Epithelial cell of proximal tubule (primary cell): Measurements from ENCODE around the gene ENDOV. TPM values are rescaled to one million over a fixed set of nuclear protein-coding genes. Genes with fewer than 3 reads are reported as not detected.

Source experiments
- DNase-seq: peaks from one replicate; pipeline ENCODE4 v3.0.0-alpha.2; 2011; ENCODE audit warnings: low read depth
- H3K4me3 ChIP-seq: 2 replicates; pipeline ENCODE4 v1.5.1; 2011; ENCODE audit warnings: low read depth, mild to moderate bottlenecking, low read length
- total RNA-seq: library from RNA; depleted of rRNA; stranded (reverse); fragments of >200 nt; gene quantifications from 2 replicates; pipeline ENCODE4 v1.2.3, GENCODE V29; 2015
- TF ChIP-seq, protein P1 (sequence below): conservative IDR thresholded peaks from 2 replicates; pipeline ENCODE4 v1.5.1; 2012; ENCODE audit warnings: low read depth, mild to moderate bottlenecking, low read length

ENDOV gene
- total RNA-seq, 1 donor from 2014 or later = 8.5 TPM

DNA sequence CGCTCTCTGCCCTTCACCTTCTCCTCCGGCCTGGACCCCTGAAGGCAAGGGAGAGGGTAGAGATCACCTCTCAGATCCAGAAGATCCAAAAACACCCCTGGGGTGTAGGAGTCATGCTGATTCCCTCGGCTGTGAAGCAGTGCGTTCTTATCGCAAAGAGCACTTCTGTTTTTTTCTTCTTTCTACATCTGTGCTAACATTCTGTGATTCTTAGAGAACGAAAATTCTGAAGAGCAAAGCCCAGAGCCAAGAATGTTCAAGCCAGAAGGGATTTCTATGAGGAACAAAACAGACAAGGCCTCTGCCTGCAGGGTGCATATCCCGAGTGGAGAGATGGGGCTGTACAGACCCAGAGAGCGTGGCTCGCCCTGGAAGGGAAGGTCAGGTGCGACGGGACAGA is 44.3 kb downstream of the ENDOV start:
- no peak overlapping the region for H3K4me3 ChIP-seq
- DNase-seq = no peak
- TF ChIP-seq, protein P1, sequence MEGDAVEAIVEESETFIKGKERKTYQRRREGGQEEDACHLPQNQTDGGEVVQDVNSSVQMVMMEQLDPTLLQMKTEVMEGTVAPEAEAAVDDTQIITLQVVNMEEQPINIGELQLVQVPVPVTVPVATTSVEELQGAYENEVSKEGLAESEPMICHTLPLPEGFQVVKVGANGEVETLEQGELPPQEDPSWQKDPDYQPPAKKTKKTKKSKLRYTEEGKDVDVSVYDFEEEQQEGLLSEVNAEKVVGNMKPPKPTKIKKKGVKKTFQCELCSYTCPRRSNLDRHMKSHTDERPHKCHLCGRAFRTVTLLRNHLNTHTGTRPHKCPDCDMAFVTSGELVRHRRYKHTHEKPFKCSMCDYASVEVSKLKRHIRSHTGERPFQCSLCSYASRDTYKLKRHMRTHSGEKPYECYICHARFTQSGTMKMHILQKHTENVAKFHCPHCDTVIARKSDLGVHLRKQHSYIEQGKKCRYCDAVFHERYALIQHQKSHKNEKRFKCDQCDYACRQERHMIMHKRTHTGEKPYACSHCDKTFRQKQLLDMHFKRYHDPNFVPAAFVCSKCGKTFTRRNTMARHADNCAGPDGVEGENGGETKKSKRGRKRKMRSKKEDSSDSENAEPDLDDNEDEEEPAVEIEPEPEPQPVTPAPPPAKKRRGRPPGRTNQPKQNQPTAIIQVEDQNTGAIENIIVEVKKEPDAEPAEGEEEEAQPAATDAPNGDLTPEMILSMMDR = no peak

DNA sequence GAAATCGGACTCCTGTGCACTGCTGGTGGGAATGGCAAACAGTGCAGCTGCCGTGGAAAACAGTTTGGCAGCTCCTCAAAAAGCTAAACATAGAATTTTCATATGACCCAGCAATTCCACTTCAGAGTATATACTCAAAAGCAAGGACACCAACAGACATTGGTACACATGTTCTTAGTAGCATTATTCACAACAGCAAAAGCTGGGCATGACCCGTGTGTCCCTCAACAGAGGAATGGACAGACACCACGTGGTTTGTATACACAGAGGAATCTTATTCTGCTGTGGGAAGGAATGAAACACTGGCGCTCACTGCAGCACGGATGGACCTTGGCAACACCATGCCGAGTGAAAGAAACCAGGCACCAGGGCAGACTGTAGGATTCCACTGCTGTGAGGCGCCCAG is 45.5 kb downstream of the ENDOV start:
- no peak for DNase-seq
- no peak overlapping the region for H3K4me3 ChIP-seq
- TF ChIP-seq, protein P1 = no peak

DNA sequence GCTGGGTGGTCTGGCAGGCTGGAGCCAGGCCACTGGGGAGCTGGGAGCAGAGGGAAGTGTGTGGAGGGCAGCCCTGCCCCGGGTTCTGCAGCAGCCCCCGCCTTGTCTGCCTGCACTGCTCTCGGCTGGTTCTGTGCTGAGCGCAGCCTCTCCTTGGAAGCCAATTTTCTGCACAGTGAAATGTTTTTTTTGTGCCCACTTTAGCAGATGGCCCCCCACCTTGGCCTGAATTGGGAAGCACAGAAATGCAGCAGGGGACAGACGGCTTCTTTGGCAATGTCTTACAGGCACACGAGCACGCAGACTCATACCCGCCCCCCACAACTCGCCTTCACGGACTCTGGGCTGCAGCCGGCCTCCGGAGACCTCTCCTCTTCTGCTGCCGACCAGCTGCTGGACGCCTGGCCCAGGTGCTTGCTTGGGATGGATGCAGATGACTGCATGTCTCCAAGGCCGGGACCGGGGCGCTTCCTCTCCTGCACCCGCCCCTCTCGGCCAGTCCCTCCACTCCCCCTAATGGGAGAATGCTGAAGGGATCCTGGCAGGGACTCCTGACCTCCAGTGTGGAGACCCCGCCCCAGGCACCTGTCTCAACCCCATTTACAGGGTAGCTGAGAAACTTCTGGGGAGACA is 46.7 kb downstream of the ENDOV start:
- no peak for DNase-seq
- TF ChIP-seq, protein P1 = no peak
- no peak overlapping the region for H3K4me3 ChIP-seq

DNA sequence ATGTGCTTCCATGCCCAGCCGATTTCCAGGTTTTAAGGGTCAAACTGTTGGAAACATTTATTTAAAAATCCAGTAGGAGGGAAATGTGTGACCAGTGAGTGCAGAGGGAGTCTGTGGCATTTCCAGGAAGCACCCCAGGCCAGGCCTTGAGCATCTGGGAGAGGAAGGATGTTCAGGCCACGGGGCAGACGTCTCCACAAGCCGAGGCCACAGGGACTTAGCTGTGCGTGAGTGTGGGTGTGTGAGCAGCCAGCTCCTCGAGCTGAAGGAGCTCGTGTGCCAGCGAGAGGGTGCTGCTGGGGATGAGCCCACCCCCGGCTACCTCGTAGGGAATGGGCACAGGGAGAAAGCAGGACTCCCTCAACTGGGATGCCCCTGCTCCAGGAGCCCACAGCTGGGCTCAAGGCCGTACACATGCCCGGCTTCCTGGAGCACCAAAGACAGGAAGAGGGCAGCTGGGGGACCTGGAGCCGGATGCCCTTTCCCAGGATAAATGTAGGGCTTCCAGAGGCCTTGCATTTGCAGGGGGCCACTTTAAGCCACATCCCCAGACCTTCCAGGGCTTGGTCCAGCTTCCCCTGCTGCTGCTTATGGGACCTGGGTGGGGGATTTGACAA is 48.9 kb downstream of the ENDOV start:
- TF ChIP-seq, protein P1 = no peak
- no peak for DNase-seq
- H3K4me3 ChIP-seq = no peak overlapping the region

DNA sequence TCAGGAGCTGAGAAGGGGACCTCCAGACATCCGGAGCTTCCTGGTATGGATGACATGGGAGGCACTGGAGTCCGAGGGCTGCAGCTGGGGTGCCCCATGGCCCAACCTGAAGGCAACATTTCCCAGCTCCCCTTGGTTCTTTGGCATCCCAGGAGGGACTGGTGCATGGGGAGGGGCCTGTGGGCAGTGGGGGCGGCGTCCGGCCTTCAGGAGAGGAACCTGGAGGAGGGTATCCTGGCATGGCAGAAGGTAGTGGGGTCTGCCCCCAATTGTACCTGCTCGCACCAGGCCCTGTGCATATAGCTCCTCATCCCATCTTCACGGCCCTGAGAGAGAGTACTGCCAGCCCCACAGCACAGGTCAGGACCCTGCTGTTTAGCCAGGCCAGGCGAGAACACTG is 49.5 kb downstream of the ENDOV start:
- TF ChIP-seq, protein P1 = no peak
- no peak overlapping the region for H3K4me3 ChIP-seq
- DNase-seq = no peak

DNA sequence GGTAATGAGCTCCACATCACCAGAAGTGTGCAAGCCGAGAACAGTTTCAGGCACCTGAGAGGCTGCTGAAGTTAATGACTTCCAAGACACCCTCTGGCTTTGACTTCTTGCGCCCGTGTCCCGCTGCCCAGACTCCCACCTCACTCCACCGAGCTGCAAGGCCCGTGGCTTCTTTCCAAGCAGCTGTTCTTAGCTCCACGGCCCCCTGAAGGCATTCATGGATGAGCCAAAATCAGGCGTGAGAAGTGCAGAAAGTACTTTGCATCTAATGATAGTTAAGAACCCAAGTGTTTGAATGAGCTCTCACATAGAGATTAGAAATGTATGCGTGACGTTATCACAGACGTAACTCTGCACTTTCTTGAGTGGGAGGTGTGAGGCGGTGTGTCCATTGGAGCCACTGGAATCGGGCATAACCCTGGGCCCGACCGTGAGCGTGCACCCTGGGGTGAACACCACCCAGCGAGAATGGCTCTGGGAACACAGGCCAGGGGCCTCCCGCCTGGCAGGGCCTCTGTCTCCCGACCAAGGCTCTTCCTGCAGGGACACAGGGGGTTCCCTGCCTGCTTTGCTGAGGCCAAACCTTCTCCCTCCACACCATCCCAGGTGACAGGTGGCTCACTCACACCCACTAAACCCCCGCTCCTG is 50.5 kb downstream of the ENDOV start:
- H3K4me3 ChIP-seq = no peak overlapping the region
- no peak for DNase-seq
- TF ChIP-seq, protein P1 = no peak
